ENCODE results near the gene GALNT9.
"Not testable (repeated sequence)": the region's sequence is repeated elsewhere in the genome, so short reads cannot be mapped to it uniquely, and the experiment has no call there.

The GALNT9 gene

GRCh38 chr12:132305991-132306884 is 23.2 kb downstream of the GALNT9 start:
- Histone ChIP-seq H2BK15ac (ENCODE audit: low read length) (no peak overlapping the region), H3K27ac (replicated peaks; ENCODE audit: low read length) (no peak overlapping the region), H3K9ac (ENCODE audit: low read depth, low read length, poor library complexity) (peak overlapping the region; percentile 30), H3K14ac (ENCODE audit: low read length) (no peak overlapping the region), H2AK5ac (ENCODE audit: low read depth, low read length) (peak overlapping the region; percentile 88), H3K4me3 (ENCODE audit: low read length in 2 of 2) (no peak overlapping the region), H3K79me1 (ENCODE audit: low read depth, low read length) (no peaks in the 10 kb centered on the region), H3K36me3 (replicated peaks in 1 of 2; ENCODE audit: control insufficient read depth in 2 of 2, insufficient read depth in 2 of 2, low read length in 2 of 2) (no peaks in the 10 kb centered on the region), H2BK12ac (ENCODE audit: low read length) (peak overlapping the region; percentile 22), H2BK120ac (ENCODE audit: low read depth, low read length) (no peak overlapping the region), H4K91ac (ENCODE audit: low read depth, low read length, poor library complexity) (no peak overlapping the region), H2AFZ (ENCODE audit: low read length) (no peak overlapping the region), H3K9me3 (replicated peaks in 1 of 2; ENCODE audit: control insufficient read depth in 2 of 2, insufficient read depth in 1 of 2, low read depth in 1 of 2, low read length in 2 of 2) (peaks cover 0 to 2% of the 10 kb centered on the region in 2 donors), H4K8ac (ENCODE audit: low read depth, low read length) (no peak overlapping the region), H3K4me1 (ENCODE audit: control insufficient read depth in 2 of 2, insufficient read depth in 1 of 2, low read depth in 1 of 2, low read length in 2 of 2) (no peaks in the 10 kb centered on the region), H3K4me2 (ENCODE audit: insufficient read depth, low read length, poor library complexity, severe bottlenecking) (no peak overlapping the region), H3K27me3 (ENCODE audit: control insufficient read depth in 3 of 3, insufficient read depth in 3 of 3, low read depth in 1 of 3, low read length in 3 of 3) (peaks cover 0 to 24% (median 1%) of the 10 kb centered on the region in 3 experiments), H3K23ac (ENCODE audit: low read depth, low read length, poor library complexity) (peak overlapping the region; percentile 20), H3K4ac (ENCODE audit: low read length) (no peak overlapping the region), H3K18ac (ENCODE audit: low read length) (peak overlapping the region; percentile 48), H2BK5ac (ENCODE audit: low read length) (no peak overlapping the region)
- no CpG with 5 or more reads among the region's 51 CpGs for WGBS, 2 donors (ENCODE audit: extremely low coverage in 2 of 2, insufficient read length in 2 of 2, insufficient replicate concordance in 1 of 2)
- DNase-seq (ENCODE audit: low spot score) = no peak

DNA sequence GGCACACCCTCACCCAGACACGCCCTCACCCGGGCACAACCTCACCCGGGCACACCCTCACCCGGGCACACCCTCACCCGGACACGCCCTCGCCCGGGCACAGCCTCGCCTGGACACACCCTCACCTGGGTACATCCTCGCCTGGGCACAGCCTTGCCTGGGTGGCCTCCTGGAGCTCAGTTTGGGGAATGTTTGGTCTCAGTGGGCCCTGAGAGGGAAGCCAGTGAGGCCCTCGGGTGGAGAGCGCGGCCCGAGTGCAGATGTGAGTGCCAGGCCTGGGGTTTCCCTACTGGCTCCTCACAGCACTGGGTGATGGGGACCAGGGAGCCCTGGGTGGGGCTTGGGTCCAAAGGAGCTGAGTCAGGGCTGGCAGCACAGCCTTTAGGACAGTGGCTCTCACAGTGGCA is 23.8 kb downstream of the GALNT9 start:
- peaks cover 0 to 22% (median 1%) of the 10 kb centered on the region in 3 experiments for H3K27me3 ChIP-seq (ENCODE audit: control insufficient read depth in 3 of 3, insufficient read depth in 3 of 3, low read depth in 1 of 3, low read length in 3 of 3)
- H3K9ac ChIP-seq (ENCODE audit: low read depth, low read length, poor library complexity) = no peak overlapping the region
- H3K4me1 ChIP-seq (ENCODE audit: control insufficient read depth in 2 of 2, insufficient read depth in 1 of 2, low read depth in 1 of 2, low read length in 2 of 2) = no peaks in the 10 kb centered on the region
- no peak overlapping the region for H2BK15ac ChIP-seq (ENCODE audit: low read length)
- peaks cover 0 to 2% of the 10 kb centered on the region in 2 donors for H3K9me3 ChIP-seq (replicated peaks in 1 of 2; ENCODE audit: control insufficient read depth in 2 of 2, insufficient read depth in 1 of 2, low read depth in 1 of 2, low read length in 2 of 2)
- H3K18ac ChIP-seq (ENCODE audit: low read length) = no peak overlapping the region
- no peak overlapping the region for H2AK5ac ChIP-seq (ENCODE audit: low read depth, low read length)
- H2BK12ac ChIP-seq (ENCODE audit: low read length) = peak overlapping the region; percentile 22
- H4K8ac ChIP-seq (ENCODE audit: low read depth, low read length) = no peak overlapping the region
- H3K27ac ChIP-seq (replicated peaks; ENCODE audit: low read length) = no peak overlapping the region
- H2AFZ ChIP-seq (ENCODE audit: low read length) = no peak overlapping the region
- no peak overlapping the region for H3K4me2 ChIP-seq (ENCODE audit: insufficient read depth, low read length, poor library complexity, severe bottlenecking)
- no peaks in the 10 kb centered on the region for H3K36me3 ChIP-seq (replicated peaks in 1 of 2; ENCODE audit: control insufficient read depth in 2 of 2, insufficient read depth in 2 of 2, low read length in 2 of 2)
- H3K23ac ChIP-seq (ENCODE audit: low read depth, low read length, poor library complexity) = peak overlapping the region; percentile 20
- H3K4me3 ChIP-seq (ENCODE audit: low read length in 2 of 2) = no peak overlapping the region
- H3K4ac ChIP-seq (ENCODE audit: low read length) = no peak overlapping the region
- no peak for DNase-seq (ENCODE audit: low spot score)
- no peak overlapping the region for H4K91ac ChIP-seq (ENCODE audit: low read depth, low read length, poor library complexity)
- no peak overlapping the region for H2BK5ac ChIP-seq (ENCODE audit: low read length)
- no peaks in the 10 kb centered on the region for H3K79me1 ChIP-seq (ENCODE audit: low read depth, low read length)
- H3K14ac ChIP-seq (ENCODE audit: low read length) = peak overlapping the region; percentile 56
- WGBS, 2 donors (ENCODE audit: extremely low coverage in 2 of 2, insufficient read length in 2 of 2, insufficient replicate concordance in 1 of 2) = no CpG with 5 or more reads among the region's 14 CpGs
- H2BK120ac ChIP-seq (ENCODE audit: low read depth, low read length) = no peak overlapping the region

DNA sequence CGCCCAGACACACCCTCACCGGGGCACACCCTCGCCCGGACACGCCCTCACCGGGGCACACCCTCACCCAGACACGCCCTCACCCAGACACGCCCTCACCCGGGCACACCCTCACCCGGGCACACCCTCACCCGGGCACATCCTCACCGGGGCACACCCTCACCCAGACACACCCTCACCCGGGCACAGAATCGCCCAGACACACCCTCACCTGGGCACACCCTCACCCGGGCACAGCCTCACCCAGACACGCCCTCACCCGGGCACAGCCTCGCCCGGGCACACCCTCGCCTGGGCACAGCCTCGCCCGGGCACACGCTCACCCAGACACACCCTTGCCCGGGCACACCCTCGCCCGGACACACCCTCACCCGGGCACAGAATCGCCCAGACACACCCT is 24.5 kb downstream of the GALNT9 start:
- not testable (repeated sequence) for H2BK12ac ChIP-seq (ENCODE audit: low read length); DNase-seq (ENCODE audit: low spot score); H3K4me2 ChIP-seq (ENCODE audit: insufficient read depth, low read length, poor library complexity, severe bottlenecking); H2AK5ac ChIP-seq (ENCODE audit: low read depth, low read length); H3K18ac ChIP-seq (ENCODE audit: low read length); H3K9me3 ChIP-seq (replicated peaks in 1 of 2; ENCODE audit: control insufficient read depth in 2 of 2, insufficient read depth in 1 of 2, low read depth in 1 of 2, low read length in 2 of 2); H2BK5ac ChIP-seq (ENCODE audit: low read length); H3K9ac ChIP-seq (ENCODE audit: low read depth, low read length, poor library complexity); H3K4ac ChIP-seq (ENCODE audit: low read length); H3K36me3 ChIP-seq (replicated peaks in 1 of 2; ENCODE audit: control insufficient read depth in 2 of 2, insufficient read depth in 2 of 2, low read length in 2 of 2); H3K4me1 ChIP-seq (ENCODE audit: control insufficient read depth in 2 of 2, insufficient read depth in 1 of 2, low read depth in 1 of 2, low read length in 2 of 2); H2AFZ ChIP-seq (ENCODE audit: low read length); H3K27ac ChIP-seq (replicated peaks; ENCODE audit: low read length); H3K4me3 ChIP-seq (ENCODE audit: low read length in 2 of 2); H4K8ac ChIP-seq (ENCODE audit: low read depth, low read length); H3K23ac ChIP-seq (ENCODE audit: low read depth, low read length, poor library complexity); H2BK120ac ChIP-seq (ENCODE audit: low read depth, low read length); H2BK15ac ChIP-seq (ENCODE audit: low read length); H3K79me1 ChIP-seq (ENCODE audit: low read depth, low read length); H3K14ac ChIP-seq (ENCODE audit: low read length); H4K91ac ChIP-seq (ENCODE audit: low read depth, low read length, poor library complexity)
- peaks cover 0 to 19% (median 1%) of the 10 kb centered on the region in 3 experiments for H3K27me3 ChIP-seq (ENCODE audit: control insufficient read depth in 3 of 3, insufficient read depth in 3 of 3, low read depth in 1 of 3, low read length in 3 of 3)
- WGBS, 2 donors (ENCODE audit: extremely low coverage in 2 of 2, insufficient read length in 2 of 2, insufficient replicate concordance in 1 of 2) = no CpG with 5 or more reads among the region's 28 CpGs

- not testable (repeated sequence) for H2BK120ac ChIP-seq (ENCODE audit: low read depth, low read length); H3K4me1 ChIP-seq (ENCODE audit: control insufficient read depth in 2 of 2, insufficient read depth in 1 of 2, low read depth in 1 of 2, low read length in 2 of 2); H3K79me1 ChIP-seq (ENCODE audit: low read depth, low read length); H3K27ac ChIP-seq (replicated peaks; ENCODE audit: low read length); H2AK5ac ChIP-seq (ENCODE audit: low read depth, low read length); H2BK15ac ChIP-seq (ENCODE audit: low read length); H3K4me3 ChIP-seq (ENCODE audit: low read length in 2 of 2); H2BK5ac ChIP-seq (ENCODE audit: low read length); H3K9me3 ChIP-seq (replicated peaks in 1 of 2; ENCODE audit: control insufficient read depth in 2 of 2, insufficient read depth in 1 of 2, low read depth in 1 of 2, low read length in 2 of 2); H3K4ac ChIP-seq (ENCODE audit: low read length); H3K23ac ChIP-seq (ENCODE audit: low read depth, low read length, poor library complexity); H3K36me3 ChIP-seq (replicated peaks in 1 of 2; ENCODE audit: control insufficient read depth in 2 of 2, insufficient read depth in 2 of 2, low read length in 2 of 2); H2AFZ ChIP-seq (ENCODE audit: low read length); H4K91ac ChIP-seq (ENCODE audit: low read depth, low read length, poor library complexity); H4K8ac ChIP-seq (ENCODE audit: low read depth, low read length); H3K18ac ChIP-seq (ENCODE audit: low read length); H3K14ac ChIP-seq (ENCODE audit: low read length); H3K4me2 ChIP-seq (ENCODE audit: insufficient read depth, low read length, poor library complexity, severe bottlenecking); DNase-seq (ENCODE audit: low spot score); H3K9ac ChIP-seq (ENCODE audit: low read depth, low read length, poor library complexity)
- Histone ChIP-seq H3K27me3 (ENCODE audit: control insufficient read depth in 3 of 3, insufficient read depth in 3 of 3, low read depth in 1 of 3, low read length in 3 of 3) (peaks cover 0 to 15% (median 1%) of the 10 kb centered on the region in 3 experiments), H2BK12ac (ENCODE audit: low read length) (peak overlapping the region; percentile 41)
- WGBS, 2 donors (ENCODE audit: extremely low coverage in 2 of 2, insufficient read length in 2 of 2, insufficient replicate concordance in 1 of 2) = no CpG with 5 or more reads among the region's 30 CpGs
Observed at GRCh38 chr12:132303853-132304373, 25.5 kb downstream of the GALNT9 start.
